HEK293 (cell line): ENCODE data around the gene RND1.

Source experiments
- EGR2 ChIP-seq: fragments of 450-650 bp; formaldehyde crosslinking; IDR thresholded peaks from 2 replicates; pipeline ENCODE4 v1.5.1; 2016; ENCODE audit warnings: low read depth, missing biosample characterization, missing genetic modification characterization
- GLI2 ChIP-seq: fragments of 450-650 bp; formaldehyde crosslinking; IDR thresholded peaks from 2 replicates; pipeline ENCODE4; 2017; ENCODE audit warnings: missing biosample characterization, missing genetic modification characterization, low read depth, borderline replicate concordance
- GLI4 ChIP-seq: fragments of 450-650 bp; formaldehyde crosslinking; IDR thresholded peaks from 2 replicates; pipeline ENCODE4 v1.5.1; 2016; ENCODE audit warnings: missing biosample characterization, missing genetic modification characterization
- GLIS1 ChIP-seq: fragments of 450-650 bp; formaldehyde crosslinking; IDR thresholded peaks from 2 replicates; pipeline ENCODE4 v1.5.1; 2016; ENCODE audit warnings: missing biosample characterization, missing genetic modification characterization
- HOXC10 ChIP-seq: sonication (generic); formaldehyde crosslinking; IDR thresholded peaks from 2 replicates; pipeline ENCODE4 v1.8.1; 2023; ENCODE audit warnings: mild to moderate bottlenecking, missing genetic modification reagents
- IKZF3 ChIP-seq: fragments of 450-650 bp; IDR thresholded peaks from 2 replicates; pipeline ENCODE4 v1.5.0; 2018; ENCODE audit warnings: missing biosample characterization, mild to moderate bottlenecking, missing genetic modification characterization, moderate library complexity
- KLF9 ChIP-seq: fragments of 450-650 bp; formaldehyde crosslinking; IDR thresholded peaks from 2 replicates; pipeline ENCODE4 v1.5.1; 2016; ENCODE audit warnings: missing biosample characterization, missing genetic modification characterization, low read depth
- ZNF132 ChIP-seq: fragments of 450-650 bp; formaldehyde crosslinking; IDR thresholded peaks from 2 replicates; pipeline ENCODE4 v1.5.1; 2017; ENCODE audit warnings: missing biosample characterization, missing genetic modification characterization, borderline replicate concordance
- ZNF138 ChIP-seq: fragments of 450-650 bp; formaldehyde crosslinking; IDR thresholded peaks from 2 replicates; pipeline ENCODE4 v1.5.1; 2016; ENCODE audit warnings: missing biosample characterization, missing genetic modification characterization, borderline replicate concordance
- ZNF16 ChIP-seq: fragments of 450-650 bp; formaldehyde crosslinking; IDR thresholded peaks from 2 replicates; pipeline ENCODE4 v1.5.1; 2016; ENCODE audit warnings: low read depth, missing biosample characterization, missing genetic modification characterization
- ZNF211 ChIP-seq: fragments of 450-650 bp; formaldehyde crosslinking; IDR thresholded peaks from 2 replicates; pipeline ENCODE4 v1.5.1; 2016; ENCODE audit warnings: low read depth, missing biosample characterization, missing genetic modification characterization
- ZNF239 ChIP-seq: fragments of 450-650 bp; formaldehyde crosslinking; IDR thresholded peaks from 2 replicates; pipeline ENCODE4 v1.5.1; 2016; ENCODE audit warnings: missing biosample characterization, missing genetic modification characterization
- ZNF292 ChIP-seq: fragments of 450-650 bp; formaldehyde crosslinking; IDR thresholded peaks from 2 replicates; pipeline ENCODE4 v1.5.1; 2016; ENCODE audit warnings: low read depth, missing biosample characterization, missing genetic modification characterization, borderline replicate concordance
- ZNF350 ChIP-seq: fragments of 450-650 bp; formaldehyde crosslinking; IDR thresholded peaks from 2 replicates; pipeline ENCODE4 v1.5.0; 2017; ENCODE audit warnings: missing biosample characterization, mild to moderate bottlenecking, missing genetic modification characterization
- ZNF394 ChIP-seq: fragments of 450-650 bp; formaldehyde crosslinking; IDR thresholded peaks from 2 replicates; pipeline ENCODE4 v1.5.1; 2016; ENCODE audit warnings: missing biosample characterization, missing genetic modification characterization, mild to moderate bottlenecking, moderate library complexity, borderline replicate concordance
- ZNF416 ChIP-seq: fragments of 450-650 bp; formaldehyde crosslinking; IDR thresholded peaks from 2 replicates; pipeline ENCODE4 v1.5.1; 2016; ENCODE audit warnings: missing biosample characterization, missing genetic modification characterization
- ZNF426 ChIP-seq: fragments of 450-650 bp; formaldehyde crosslinking; IDR thresholded peaks from 2 replicates; pipeline ENCODE4 v1.5.1; 2017; ENCODE audit warnings: missing biosample characterization, missing genetic modification characterization, mild to moderate bottlenecking, inconsistent platforms, moderate library complexity
- ZNF623 ChIP-seq: fragments of 450-650 bp; formaldehyde crosslinking; IDR thresholded peaks from 2 replicates; pipeline ENCODE4 v1.5.1; 2016; ENCODE audit warnings: missing biosample characterization, missing genetic modification characterization
- ZNF654 ChIP-seq: fragments of 450-650 bp; formaldehyde crosslinking; IDR thresholded peaks from 2 replicates; pipeline ENCODE4 v1.5.1; 2016; ENCODE audit warnings: low read depth, missing biosample characterization, missing genetic modification characterization
- ZNF658 ChIP-seq: fragments of 450-650 bp; formaldehyde crosslinking; IDR thresholded peaks from 2 replicates; pipeline ENCODE4; 2016; ENCODE audit warnings: missing biosample characterization, missing genetic modification characterization
- TF ChIP-seq, protein P1 (sequence below): fragments of 450-650 bp; formaldehyde crosslinking; IDR thresholded peaks from 2 replicates; pipeline ENCODE4 v1.5.1; 2016; ENCODE audit warnings: missing biosample characterization, missing genetic modification characterization
- TF ChIP-seq, protein P2 (sequence below): IDR thresholded peaks from 2 replicates; pipeline ENCODE4 v1.6.1; 2011; ENCODE audit warnings: mild to moderate bottlenecking, low read depth, low read length, borderline replicate concordance
- TF ChIP-seq, protein P3 (sequence below): fragments of 450-650 bp; formaldehyde crosslinking; IDR thresholded peaks from 2 replicates; pipeline ENCODE4 v1.5.0; 2017; ENCODE audit warnings: missing biosample characterization, missing genetic modification characterization, borderline replicate concordance
- TF ChIP-seq, protein P4 (sequence below): fragments of 450-650 bp; formaldehyde crosslinking; IDR thresholded peaks from 2 replicates; pipeline ENCODE4 v1.5.1; 2016; ENCODE audit warnings: missing biosample characterization, missing genetic modification characterization, borderline replicate concordance
- TF ChIP-seq, protein P5 (sequence below): fragments of 450-650 bp; formaldehyde crosslinking; IDR thresholded peaks from 2 replicates; pipeline ENCODE4 v1.5.1; 2016; ENCODE audit warnings: missing biosample characterization, missing genetic modification characterization
- TF ChIP-seq, protein P6 (sequence below): fragments of 450-650 bp; formaldehyde crosslinking; IDR thresholded peaks from 2 replicates; pipeline ENCODE4 v1.5.1; 2016; ENCODE audit warnings: missing biosample characterization, missing genetic modification characterization

RND1 gene

DNA sequence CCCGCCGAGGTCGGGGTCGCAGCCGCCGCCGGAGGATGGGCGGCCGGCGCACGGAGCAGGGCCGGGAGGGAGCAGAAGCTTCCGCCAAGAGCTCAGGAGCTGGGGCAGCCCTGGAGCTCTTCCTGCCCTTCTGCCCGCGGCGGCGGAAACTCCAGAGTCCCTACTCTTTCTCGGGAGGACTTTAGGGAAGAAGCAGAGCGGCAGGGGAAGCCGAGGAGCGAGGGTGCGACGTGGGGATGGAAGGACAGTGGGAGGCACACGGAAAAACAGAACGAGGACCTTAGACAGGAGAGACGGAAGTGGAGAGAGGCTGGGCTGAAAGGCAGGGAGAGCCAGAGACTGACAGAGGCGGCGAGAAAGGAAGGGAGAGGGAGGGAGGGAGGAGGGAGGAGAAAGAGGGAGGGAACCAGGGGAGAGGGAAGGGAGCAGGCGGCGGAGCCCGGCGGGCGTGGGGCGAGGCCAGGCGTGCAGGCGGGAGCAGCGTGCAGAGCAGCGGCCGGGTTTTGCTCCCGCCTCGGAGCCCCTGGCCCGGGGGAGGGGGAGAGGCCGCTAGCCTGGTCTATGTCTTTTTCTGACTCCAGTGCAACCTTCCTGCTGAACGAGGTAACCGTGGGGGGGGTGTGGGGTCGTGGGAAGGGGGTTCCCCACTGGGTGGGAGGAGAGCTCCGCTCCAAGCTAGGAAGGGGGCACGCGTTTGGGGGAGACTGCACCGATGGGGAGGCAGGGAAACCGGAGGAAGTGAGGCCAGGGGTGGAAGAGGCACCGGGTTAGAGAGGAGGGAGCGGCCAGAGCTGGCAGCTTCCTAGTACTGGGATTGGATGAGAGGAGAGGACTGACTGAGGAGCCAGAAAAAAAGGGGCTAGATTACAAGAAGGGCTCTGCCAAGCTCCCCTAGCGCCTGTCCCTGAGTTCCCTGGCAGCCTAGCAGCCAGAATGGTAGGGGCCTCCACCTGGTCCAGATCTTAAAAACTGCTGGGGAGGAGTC lies 50.3 kb downstream of the RND1 start (continued):
- TF ChIP-seq KLF9 (tag by site-specific recombination) (peak; percentile 77), GLI4 (tag by site-specific recombination) (peak; percentile 78; the same call in 1 of the 2 replicates), ZNF292 (tag by site-specific recombination) (no peak), ZNF426 (tag by site-specific recombination) (no peak), GLI2 (tag by site-specific recombination) (no peak), ZNF654 (tag by site-specific recombination) (no peak), IKZF3 (peak; percentile 94), ZNF239 (tag by site-specific recombination) (no peak), HOXC10 (CRISPR knock-in tag) (no peak), ZNF350 (tag by site-specific recombination) (no peak), GLIS1 (tag by site-specific recombination) (no peak; the same call in 1 of the 2 replicates), ZNF416 (tag by site-specific recombination) (no peak), ZNF138 (tag by site-specific recombination) (no peak), ZNF623 (tag by site-specific recombination) (no peak), ZNF394 (tag by site-specific recombination) (peak; percentile 75; the same call in 1 of the 2 replicates), ZNF132 (no peak), ZNF16 (tag by site-specific recombination) (no peak), EGR2 (tag by site-specific recombination) (peak; percentile 92), ZNF211 (tag by site-specific recombination) (no peak), ZNF658 (tag by site-specific recombination) (no peak)
- TF ChIP-seq, protein P1, sequence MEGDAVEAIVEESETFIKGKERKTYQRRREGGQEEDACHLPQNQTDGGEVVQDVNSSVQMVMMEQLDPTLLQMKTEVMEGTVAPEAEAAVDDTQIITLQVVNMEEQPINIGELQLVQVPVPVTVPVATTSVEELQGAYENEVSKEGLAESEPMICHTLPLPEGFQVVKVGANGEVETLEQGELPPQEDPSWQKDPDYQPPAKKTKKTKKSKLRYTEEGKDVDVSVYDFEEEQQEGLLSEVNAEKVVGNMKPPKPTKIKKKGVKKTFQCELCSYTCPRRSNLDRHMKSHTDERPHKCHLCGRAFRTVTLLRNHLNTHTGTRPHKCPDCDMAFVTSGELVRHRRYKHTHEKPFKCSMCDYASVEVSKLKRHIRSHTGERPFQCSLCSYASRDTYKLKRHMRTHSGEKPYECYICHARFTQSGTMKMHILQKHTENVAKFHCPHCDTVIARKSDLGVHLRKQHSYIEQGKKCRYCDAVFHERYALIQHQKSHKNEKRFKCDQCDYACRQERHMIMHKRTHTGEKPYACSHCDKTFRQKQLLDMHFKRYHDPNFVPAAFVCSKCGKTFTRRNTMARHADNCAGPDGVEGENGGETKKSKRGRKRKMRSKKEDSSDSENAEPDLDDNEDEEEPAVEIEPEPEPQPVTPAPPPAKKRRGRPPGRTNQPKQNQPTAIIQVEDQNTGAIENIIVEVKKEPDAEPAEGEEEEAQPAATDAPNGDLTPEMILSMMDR (tag by site-specific recombination) = no peak
- TF ChIP-seq, protein P2, sequence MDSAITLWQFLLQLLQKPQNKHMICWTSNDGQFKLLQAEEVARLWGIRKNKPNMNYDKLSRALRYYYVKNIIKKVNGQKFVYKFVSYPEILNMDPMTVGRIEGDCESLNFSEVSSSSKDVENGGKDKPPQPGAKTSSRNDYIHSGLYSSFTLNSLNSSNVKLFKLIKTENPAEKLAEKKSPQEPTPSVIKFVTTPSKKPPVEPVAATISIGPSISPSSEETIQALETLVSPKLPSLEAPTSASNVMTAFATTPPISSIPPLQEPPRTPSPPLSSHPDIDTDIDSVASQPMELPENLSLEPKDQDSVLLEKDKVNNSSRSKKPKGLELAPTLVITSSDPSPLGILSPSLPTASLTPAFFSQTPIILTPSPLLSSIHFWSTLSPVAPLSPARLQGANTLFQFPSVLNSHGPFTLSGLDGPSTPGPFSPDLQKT = no peak
- TF ChIP-seq, protein P3, sequence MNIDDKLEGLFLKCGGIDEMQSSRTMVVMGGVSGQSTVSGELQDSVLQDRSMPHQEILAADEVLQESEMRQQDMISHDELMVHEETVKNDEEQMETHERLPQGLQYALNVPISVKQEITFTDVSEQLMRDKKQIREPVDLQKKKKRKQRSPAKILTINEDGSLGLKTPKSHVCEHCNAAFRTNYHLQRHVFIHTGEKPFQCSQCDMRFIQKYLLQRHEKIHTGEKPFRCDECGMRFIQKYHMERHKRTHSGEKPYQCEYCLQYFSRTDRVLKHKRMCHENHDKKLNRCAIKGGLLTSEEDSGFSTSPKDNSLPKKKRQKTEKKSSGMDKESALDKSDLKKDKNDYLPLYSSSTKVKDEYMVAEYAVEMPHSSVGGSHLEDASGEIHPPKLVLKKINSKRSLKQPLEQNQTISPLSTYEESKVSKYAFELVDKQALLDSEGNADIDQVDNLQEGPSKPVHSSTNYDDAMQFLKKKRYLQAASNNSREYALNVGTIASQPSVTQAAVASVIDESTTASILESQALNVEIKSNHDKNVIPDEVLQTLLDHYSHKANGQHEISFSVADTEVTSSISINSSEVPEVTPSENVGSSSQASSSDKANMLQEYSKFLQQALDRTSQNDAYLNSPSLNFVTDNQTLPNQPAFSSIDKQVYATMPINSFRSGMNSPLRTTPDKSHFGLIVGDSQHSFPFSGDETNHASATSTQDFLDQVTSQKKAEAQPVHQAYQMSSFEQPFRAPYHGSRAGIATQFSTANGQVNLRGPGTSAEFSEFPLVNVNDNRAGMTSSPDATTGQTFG (tag by site-specific recombination) = no peak
- TF ChIP-seq, protein P4, sequence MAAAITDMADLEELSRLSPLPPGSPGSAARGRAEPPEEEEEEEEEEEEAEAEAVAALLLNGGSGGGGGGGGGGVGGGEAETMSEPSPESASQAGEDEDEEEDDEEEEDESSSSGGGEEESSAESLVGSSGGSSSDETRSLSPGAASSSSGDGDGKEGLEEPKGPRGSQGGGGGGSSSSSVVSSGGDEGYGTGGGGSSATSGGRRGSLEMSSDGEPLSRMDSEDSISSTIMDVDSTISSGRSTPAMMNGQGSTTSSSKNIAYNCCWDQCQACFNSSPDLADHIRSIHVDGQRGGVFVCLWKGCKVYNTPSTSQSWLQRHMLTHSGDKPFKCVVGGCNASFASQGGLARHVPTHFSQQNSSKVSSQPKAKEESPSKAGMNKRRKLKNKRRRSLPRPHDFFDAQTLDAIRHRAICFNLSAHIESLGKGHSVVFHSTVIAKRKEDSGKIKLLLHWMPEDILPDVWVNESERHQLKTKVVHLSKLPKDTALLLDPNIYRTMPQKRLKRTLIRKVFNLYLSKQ (tag by site-specific recombination) = no peak
- TF ChIP-seq, protein P5, sequence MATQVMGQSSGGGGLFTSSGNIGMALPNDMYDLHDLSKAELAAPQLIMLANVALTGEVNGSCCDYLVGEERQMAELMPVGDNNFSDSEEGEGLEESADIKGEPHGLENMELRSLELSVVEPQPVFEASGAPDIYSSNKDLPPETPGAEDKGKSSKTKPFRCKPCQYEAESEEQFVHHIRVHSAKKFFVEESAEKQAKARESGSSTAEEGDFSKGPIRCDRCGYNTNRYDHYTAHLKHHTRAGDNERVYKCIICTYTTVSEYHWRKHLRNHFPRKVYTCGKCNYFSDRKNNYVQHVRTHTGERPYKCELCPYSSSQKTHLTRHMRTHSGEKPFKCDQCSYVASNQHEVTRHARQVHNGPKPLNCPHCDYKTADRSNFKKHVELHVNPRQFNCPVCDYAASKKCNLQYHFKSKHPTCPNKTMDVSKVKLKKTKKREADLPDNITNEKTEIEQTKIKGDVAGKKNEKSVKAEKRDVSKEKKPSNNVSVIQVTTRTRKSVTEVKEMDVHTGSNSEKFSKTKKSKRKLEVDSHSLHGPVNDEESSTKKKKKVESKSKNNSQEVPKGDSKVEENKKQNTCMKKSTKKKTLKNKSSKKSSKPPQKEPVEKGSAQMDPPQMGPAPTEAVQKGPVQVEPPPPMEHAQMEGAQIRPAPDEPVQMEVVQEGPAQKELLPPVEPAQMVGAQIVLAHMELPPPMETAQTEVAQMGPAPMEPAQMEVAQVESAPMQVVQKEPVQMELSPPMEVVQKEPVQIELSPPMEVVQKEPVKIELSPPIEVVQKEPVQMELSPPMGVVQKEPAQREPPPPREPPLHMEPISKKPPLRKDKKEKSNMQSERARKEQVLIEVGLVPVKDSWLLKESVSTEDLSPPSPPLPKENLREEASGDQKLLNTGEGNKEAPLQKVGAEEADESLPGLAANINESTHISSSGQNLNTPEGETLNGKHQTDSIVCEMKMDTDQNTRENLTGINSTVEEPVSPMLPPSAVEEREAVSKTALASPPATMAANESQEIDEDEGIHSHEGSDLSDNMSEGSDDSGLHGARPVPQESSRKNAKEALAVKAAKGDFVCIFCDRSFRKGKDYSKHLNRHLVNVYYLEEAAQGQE (tag by site-specific recombination) = no peak
- TF ChIP-seq, protein P6, sequence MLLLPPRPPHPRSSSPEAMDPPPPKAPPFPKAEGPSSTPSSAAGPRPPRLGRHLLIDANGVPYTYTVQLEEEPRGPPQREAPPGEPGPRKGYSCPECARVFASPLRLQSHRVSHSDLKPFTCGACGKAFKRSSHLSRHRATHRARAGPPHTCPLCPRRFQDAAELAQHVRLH (tag by site-specific recombination) = no peak
